Measurements from ENCODE around the gene PCBP3. TPM values are rescaled to one million over a fixed set of nuclear protein-coding genes. Genes with fewer than 3 reads are reported as not detected.

Gene PCBP3
- total and polyA plus RNA-seq, 2 donors from 2014 or later, result 2.3 to 5.4 TPM

- no peak overlapping the region for H3K9ac ChIP-seq (ENCODE audit: low read length in 3 of 3)
- no peak overlapping the region for H3K4me3 ChIP-seq (ENCODE audit: low read length in 3 of 3)
- no peaks in the 10 kb centered on the region for H3K27me3 ChIP-seq (ENCODE audit: control insufficient read depth, insufficient read depth, low read length)
- H3K4me1 ChIP-seq (ENCODE audit: control insufficient read depth in 2 of 3, insufficient read depth in 2 of 3, low read depth in 1 of 3, low read length in 3 of 3), result no peaks in the 10 kb centered on the region
- FAIRE-seq (no peak), DNase-seq (peak in 1 of 5 donors; percentile 1)
- TF ChIP-seq CTCF (IDR thresholded peaks at IDR 0.05; ENCODE audit: borderline replicate concordance, extremely low read depth, insufficient read depth), result no peak
- intact Hi-C loops (cut with DNase I), result loop anchor here (5.0 kb wide), 1 partner anchor 265 kb away; no protein-coding TSS in a partner anchor
- H3K36me3 ChIP-seq (ENCODE audit: control insufficient read depth in 2 of 3, insufficient read depth in 3 of 3, low read length in 3 of 3), result no peaks in the 10 kb centered on the region
- no peak overlapping the region for H3K27ac ChIP-seq (ENCODE audit: low read depth in 2 of 2, low read length in 2 of 2)
- no peaks in the 10 kb centered on the region for H3K9me3 ChIP-seq (ENCODE audit: control insufficient read depth in 2 of 3, insufficient read depth in 1 of 3, low read length in 3 of 3)
These were observed 178.5 kb downstream of the PCBP3 start for GRCh38 chr21:45821998-45822397.

GRCh38 chr21:45822429-45823099, 179.0 kb downstream of the PCBP3 start:
- H3K27me3 ChIP-seq (ENCODE audit: control insufficient read depth, insufficient read depth, low read length), result no peaks in the 10 kb centered on the region
- no peak for TF ChIP-seq CTCF (IDR thresholded peaks at IDR 0.05; ENCODE audit: borderline replicate concordance, extremely low read depth, insufficient read depth)
- FAIRE-seq (no peak), DNase-seq (peak in 2 of 5 donors; percentile 7 to 37)
- intact Hi-C loops (cut with DNase I), result loop anchor here (5.0 kb wide), 1 partner anchor 265 kb away; no protein-coding TSS in a partner anchor
- no peak overlapping the region for H3K9ac ChIP-seq (ENCODE audit: low read length in 3 of 3)
- H3K4me1 ChIP-seq (ENCODE audit: control insufficient read depth in 2 of 3, insufficient read depth in 2 of 3, low read depth in 1 of 3, low read length in 3 of 3), result no peaks in the 10 kb centered on the region
- H3K4me3 ChIP-seq (ENCODE audit: low read length in 3 of 3), result no peak overlapping the region
- H3K9me3 ChIP-seq (ENCODE audit: control insufficient read depth in 2 of 3, insufficient read depth in 1 of 3, low read length in 3 of 3), result no peaks in the 10 kb centered on the region
- no peak overlapping the region for H3K27ac ChIP-seq (ENCODE audit: low read depth in 2 of 2, low read length in 2 of 2)
- no peaks in the 10 kb centered on the region for H3K36me3 ChIP-seq (ENCODE audit: control insufficient read depth in 2 of 3, insufficient read depth in 3 of 3, low read length in 3 of 3)

- Histone ChIP-seq H3K4me1 (ENCODE audit: control insufficient read depth in 2 of 3, insufficient read depth in 2 of 3, low read depth in 1 of 3, low read length in 3 of 3) (no peaks in the 10 kb centered on the region), H3K27me3 (ENCODE audit: control insufficient read depth, insufficient read depth, low read length) (no peaks in the 10 kb centered on the region), H3K36me3 (ENCODE audit: control insufficient read depth in 2 of 3, insufficient read depth in 3 of 3, low read length in 3 of 3) (no peaks in the 10 kb centered on the region), H3K9ac (ENCODE audit: low read length in 3 of 3) (no peak overlapping the region), H3K27ac (ENCODE audit: low read depth in 2 of 2, low read length in 2 of 2) (no peak overlapping the region), H3K9me3 (ENCODE audit: control insufficient read depth in 2 of 3, insufficient read depth in 1 of 3, low read length in 3 of 3) (no peaks in the 10 kb centered on the region), H3K4me3 (ENCODE audit: low read length in 3 of 3) (no peak overlapping the region)
- intact Hi-C loops (cut with DNase I), result loop anchor here (5.0 kb wide), 1 partner anchor 266 kb away; no protein-coding TSS in a partner anchor
- no peak for TF ChIP-seq CTCF (IDR thresholded peaks at IDR 0.05; ENCODE audit: borderline replicate concordance, extremely low read depth, insufficient read depth)
- peak in 2 of 5 donors; percentile 1 to 36 for DNase-seq
- FAIRE-seq, result no peak
These were observed 179.7 kb downstream of the PCBP3 start for GRCh38 chr21:45823100-45823681.

All from kidney (tissue), 14 donors.